Activated CD4-positive, alpha-beta T cell treated with anti-CD3 and anti-CD28 coated beads, Interleukin-2, amount 50 U/mL, for 24 hours (primary cell): ENCODE data around the gene CD2.

ENCODE experiments used
- DNase-seq, 2 donors: peaks; one replicate each; pipeline ENCODE4 v3.0.0-alpha.2; 2020; ENCODE audit warnings: low read depth in 1 of 2, low spot score in 1 of 2

Gene CD2

GRCh38 chr1:116754198-116754977 lies at the start of gene CD2:
Gene CD2, plus strand, starts transcription at chr1:116754430. Its CDS starts 63 bp downstream, at chr1:116754493.
- no peak for DNase-seq

GRCh38 chr1:116706123-116706522 lies 48.1 kb upstream of the CD2 start:
- DNase-seq: no peak

DNA sequence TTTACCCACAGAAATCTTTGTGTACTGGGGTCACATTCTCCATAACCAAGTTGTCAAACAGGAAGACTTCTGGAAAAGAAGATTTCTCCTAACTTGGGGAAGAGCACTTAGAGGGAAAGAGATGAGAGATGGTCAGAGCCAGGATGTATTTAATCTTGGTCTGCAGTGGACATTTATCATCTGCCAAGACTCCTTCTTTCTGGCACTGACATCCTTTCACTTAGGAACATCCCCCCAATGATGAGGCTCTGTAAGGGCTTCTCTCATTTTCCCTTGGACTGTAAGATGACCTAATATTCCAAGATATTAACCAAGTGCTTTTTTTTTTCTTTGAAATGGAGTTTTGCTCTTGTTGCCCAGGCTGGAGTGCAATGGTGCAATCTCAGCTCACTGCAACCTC lies 47.4 kb upstream of the CD2 start:
- no peak for DNase-seq

GRCh38 chr1:116708255-116708900 lies 45.9 kb upstream of the CD2 start:
- no peak for DNase-seq

GRCh38 chr1:116709666-116710167 lies 44.5 kb upstream of the CD2 start:
- no peak for DNase-seq

DNA sequence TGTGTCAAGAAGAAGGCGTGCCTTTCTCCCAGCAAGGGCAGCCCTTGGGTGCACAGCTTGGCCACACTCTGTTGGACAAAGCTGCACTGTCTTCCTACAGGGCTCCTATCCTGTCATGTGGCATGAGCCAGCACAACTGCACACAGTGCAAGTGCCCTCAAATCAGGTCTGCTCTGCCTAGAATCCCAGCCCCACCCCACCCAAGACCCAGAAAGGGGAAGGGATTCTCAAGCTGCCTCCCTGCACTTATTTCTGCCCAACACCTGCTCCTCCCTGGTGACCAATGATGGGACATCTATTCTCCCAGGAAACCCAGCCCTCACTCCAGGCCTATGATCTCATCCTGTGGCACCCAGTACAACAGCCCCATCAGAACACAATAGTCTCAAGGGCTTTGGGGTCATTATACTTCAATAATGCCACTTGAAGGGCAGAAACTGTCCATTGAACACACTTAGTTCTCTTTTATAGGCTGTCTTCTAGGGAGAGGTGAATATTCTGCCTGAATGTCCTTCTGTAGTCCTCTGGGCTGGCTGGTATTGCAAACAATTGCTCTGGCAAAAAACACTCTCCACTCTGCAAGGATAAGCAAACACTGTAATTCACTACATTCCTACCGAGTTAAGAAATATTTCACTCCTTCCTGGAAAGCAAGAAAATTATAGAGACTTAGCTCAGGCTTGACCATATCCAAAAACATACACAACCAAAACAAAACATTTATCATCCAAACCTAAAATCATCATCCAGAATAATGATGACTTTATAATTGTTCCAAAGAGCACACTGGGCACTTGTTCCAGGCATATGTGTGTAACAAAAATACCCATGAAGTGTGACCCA lies 43.6 kb upstream of the CD2 start:
- no peak for DNase-seq

DNA sequence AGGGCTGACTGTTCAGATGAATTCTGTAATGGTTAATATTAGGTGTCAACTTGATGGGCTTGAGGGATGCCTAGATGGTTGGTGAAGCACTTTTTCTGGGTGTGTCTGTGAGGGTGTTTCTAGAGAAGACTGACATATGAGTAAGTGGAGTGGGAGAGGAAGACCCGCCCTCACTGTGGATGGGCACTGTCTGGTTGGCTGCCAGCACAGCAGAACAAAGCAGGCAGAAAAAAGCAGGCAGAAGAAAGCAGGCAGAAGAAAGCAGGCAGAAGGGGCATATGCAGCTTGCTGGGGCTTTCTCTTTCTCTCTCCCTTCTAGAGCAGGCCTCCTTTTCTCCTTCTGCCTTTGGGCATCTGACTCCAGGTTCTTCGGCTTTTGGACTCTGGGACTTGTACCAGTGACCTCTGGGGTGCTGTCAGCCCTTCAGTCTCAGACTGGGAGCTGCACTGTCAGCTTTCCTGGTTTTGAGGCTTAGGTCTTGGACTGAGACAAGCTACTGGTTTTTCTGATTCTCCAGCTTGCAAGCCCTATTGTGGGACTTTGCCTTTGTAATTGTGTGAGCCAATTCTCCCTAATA lies 42.9 kb upstream of the CD2 start:
- no peak for DNase-seq

DNA sequence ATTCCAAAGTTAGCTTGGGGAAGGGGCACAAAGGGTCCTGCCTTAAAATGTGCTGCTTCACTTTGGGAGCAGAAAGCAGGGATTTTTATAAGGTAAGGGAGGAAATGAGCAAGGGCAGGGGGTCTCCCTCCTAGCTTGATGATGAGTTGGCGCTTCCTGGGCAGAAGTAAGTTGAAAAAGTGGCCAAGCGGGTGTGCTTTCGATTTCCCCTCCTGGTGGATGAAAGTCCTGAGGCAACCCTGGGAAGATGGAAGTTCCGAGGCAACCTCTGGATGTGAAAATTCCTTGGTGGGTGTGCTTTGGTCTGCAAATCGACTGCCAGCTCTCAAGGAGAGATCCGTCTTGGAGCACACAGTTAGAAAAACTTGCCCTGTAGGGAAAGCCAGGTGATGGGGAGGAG lies 41.7 kb upstream of the CD2 start:
- DNase-seq: no peak

DNA sequence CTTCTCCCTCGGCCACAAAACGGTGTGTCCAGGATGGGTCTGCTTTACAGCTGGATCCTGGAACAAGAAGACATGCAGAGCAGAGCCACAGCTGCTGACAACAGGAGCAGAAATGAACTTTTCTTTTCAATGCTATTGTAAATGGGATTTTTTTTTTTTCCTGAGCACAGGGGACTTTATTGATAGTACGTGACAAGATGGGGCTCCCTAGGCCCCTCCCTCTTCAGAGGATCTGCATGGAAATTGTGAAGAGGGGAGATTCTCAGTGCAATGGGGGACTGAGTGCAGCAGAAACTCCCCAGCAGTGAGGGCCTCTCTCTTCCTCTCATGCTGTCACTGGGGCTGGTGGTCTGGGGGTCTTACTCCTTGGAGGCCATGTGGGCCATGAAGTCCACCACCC lies 40.8 kb upstream of the CD2 start:
- no peak for DNase-seq

GRCh38 chr1:116716391-116716790 lies 37.8 kb upstream of the CD2 start:
- no peak for DNase-seq

DNA sequence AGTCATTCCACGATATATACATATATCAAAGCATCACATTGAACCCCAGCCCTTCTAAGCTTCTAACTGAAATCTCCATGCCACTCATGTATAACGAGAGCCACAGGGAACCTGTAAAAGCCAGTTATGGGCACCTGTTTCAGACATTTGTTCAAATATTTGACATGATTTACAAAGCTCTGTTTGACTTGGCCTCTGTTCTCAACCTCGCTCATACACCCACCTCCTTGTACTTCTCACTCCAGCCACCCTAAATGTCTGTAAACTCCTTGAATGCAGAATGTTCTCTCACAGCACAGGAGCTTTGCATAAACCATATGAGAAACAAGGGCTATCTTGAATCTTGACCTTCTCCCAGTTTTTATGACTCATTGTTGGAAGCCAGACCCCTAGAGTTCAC lies 36.9 kb upstream of the CD2 start:
- no peak for DNase-seq

DNA sequence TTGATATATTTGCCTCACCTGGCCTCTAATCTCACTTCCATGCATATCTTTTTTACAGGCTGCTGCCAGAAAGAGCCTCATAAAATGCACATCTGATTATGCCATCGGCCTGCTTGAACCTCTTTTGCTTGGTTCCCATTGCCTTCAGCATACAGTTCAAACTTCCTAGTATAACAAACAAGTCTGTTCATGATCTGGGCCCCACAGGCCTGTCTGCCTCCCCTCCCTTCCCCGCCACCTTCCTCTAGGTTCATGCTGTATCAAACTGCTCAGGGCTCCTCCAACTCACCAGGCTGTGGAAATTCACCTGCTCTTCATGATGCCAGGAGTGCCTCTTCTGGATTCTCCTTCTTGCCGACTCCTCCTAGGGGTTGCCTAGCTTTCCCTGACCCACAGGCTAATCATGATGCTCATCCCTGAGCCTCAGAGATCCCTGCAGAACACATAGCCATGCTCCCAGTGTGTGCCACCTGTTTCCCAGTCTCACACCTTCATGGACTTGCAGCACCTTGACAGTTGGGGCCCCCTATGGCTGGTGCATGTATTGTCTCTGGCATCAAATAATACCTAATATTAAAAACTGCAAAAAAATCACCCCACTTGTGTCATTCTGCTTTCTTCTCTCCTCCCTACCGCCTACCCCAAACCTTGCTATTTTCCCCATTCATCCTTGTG lies 33.7 kb upstream of the CD2 start:
- DNase-seq: no peak

DNA sequence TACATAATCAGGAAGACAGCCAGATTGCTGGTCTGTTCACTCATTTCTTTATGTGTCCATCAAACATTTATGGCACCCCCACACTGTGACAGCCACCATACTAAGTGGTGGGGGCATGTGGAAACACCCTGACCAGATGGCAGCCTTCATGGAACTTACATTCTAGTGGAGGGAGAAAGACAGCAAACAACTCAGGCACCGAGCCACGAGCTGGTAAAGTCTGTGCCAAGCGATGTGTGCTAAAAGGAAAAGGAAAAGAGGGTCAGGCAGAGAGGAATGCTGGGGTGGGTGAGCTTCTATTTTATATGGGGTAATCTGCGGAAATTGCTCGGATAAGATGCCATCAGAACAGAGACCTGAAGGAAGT lies 33.2 kb upstream of the CD2 start:
- DNase-seq: no peak

- DNase-seq: no peak
Observed at GRCh38 chr1:116721451-116722007, 32.7 kb upstream of the CD2 start.

DNA sequence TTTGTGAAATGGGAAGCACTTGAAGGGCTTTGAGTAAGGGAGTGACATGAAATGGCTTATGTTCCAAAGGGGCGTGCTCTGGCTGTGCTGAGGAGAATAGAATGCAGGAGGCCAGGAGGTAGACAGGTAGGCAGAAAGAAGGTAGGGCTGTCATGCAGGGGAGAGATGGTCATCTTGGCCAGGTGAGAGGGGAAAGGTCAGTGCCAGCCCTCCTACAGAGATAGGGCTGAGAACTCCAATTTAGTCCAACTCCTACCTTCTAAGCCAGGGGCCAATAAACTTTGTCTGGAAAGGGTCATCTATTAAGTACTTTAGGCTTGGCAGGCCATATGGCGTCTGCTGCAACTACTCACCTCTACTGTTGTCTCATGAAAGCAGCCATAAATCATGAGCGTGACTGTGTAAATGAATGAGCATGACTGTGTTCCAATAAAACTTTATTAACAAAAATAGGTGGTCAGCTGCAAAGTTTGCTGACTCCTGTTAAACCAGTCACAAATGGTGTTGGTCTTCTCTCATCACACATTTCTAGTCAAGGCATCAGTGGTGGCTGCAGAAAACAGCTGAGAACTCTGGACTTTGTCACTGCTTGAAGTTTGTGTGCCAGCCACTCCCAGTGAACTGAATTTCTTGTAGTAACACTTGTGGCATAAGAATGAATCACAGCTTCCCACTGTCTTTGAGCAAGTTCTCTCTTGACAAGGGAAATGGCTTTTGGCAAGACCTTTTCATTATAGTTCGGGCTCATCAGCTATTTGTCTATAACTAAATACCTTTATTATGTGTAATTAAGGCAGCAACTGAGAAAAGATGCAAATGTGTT lies 32.0 kb upstream of the CD2 start:
- no peak for DNase-seq

DNA sequence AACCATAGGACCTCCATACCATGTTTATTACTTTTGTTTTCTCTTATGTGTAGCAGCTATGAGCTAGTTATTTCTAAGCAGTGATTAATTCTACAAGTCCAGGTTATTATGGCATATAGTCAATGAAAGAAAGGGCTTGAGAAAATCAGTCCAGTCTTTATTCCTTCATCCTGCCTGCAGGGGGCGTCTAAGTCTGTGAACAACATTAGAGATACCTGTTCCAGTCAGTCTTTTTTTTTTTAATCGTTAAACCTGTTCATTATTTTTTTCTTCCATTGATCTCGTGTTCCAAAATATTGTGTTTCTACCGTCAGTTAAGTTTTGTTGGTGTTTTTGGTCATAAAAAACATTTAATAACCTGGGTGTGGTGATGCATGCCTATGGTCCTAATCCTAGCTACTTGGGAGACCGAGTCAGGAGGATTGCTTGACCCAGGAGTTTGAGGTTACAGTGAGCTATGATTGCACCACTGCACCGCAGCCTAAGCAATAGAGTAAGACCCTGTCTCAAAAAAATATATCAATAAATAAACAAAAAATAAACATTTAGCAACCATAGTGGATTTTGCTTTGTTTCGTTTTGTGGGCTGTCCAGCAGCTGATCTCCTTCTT lies 29.4 kb upstream of the CD2 start:
- DNase-seq: peak; percentile 56 to 76

- no peak for DNase-seq
Observed at GRCh38 chr1:116725798-116726197, 28.4 kb upstream of the CD2 start.

DNA sequence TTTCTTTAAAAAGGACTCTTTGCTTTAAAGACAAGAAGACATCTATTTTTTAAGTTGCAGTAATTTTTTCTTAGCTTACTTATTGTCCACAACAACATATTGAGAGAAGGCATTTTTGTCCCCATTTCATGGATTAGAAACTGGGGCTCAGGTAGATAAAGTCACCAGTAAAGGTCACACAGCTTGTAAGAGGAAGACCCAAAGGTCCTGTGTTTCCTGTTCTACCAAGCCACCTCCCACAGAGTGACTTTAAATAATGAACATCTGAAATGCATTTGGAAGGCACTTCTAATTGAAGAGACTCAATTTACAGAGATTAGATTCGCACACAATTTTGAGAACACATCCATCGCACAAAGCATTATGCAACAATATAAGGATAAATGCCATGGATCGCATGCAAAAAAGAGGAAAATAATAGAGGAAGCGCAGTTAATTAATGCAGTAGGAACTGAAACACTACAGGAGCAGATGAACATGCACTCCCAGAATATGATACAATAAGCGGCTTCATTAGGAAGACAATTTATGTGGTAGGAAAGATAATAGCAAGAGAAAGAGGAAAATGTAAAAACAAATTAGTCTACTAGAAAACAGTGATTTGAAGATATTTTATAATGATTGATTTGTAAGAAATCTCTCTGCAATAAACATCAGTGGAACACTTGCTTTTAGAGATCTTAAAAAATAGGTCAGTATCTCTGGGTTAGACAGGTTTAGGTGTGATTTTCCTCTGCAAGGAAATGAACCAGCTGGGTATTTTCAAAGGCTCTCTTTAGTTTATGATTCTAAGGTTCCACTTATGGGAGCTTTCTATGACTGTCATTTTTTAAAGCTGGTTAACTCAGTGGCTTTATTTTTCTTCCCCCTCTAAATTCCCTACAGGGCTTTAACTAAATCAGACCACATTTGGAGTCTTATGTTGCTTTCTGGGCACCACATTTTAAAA lies 27.1 kb upstream of the CD2 start:
- no peak for DNase-seq
